GM19238 (cell line): ENCODE measurements around the gene RASGRF2.
"Not testable (repeated sequence)": the region's sequence is repeated elsewhere in the genome, so short reads cannot be mapped to it uniquely, and the experiment has no call there.

Source experiments
- DNase-seq: peaks from one replicate; pipeline ENCODE4 v3.0.0; 2011; ENCODE audit warnings: low spot score; ENCODE audit not compliant: insufficient read length

The RASGRF2 gene

DNA sequence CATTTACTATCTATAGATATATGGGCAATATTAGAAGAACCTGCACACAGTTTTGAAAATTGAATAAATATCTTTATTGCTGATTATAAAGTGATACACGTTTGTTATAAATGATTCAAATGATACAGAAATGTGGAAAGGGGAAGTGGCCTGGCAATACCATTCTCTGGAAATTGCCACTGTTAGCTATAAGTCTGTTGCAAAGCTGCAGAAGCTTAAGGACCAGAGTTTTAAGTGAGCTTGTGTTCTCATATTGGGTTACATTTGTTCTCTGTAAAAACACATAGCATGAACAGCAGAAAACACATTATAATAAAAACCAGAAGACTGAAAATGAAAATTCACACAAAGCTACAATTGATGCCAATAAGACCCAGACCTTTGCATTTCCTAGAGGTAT lies 59.6 kb downstream of the RASGRF2 start:
- DNase-seq: no peak

DNA sequence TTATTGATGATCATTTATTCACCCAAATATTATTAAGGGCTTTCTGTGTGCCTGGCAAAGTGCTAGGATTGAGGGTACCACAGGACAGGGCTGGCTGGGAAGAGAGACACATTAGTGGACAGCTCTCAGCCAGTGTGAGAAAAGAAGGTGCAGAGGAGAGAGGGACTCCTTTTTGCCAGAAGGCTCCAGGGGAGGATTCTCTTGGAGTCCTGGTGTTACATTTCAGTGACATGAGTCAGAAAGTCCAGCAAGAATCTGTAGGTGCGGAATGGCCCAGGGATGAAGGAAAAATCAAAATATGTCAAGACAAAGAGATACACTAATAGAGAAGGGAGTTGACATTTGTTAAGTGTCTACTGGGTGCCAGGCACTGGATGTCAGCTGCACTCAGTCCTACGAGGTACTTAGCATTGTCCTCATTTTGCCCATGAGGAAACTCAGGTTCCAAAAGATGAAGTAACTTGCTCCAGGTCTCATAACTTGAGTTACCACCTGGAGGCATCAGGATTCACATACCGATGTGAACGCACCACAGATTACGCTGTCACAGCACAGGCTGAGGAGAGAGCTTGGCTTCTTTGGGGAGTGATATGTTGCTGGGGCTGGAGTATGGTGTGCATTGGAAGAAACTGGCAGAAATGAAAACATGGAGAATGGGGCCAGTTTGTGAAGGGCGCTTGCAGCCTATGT lies 60.5 kb downstream of the RASGRF2 start:
- DNase-seq: no peak

DNA sequence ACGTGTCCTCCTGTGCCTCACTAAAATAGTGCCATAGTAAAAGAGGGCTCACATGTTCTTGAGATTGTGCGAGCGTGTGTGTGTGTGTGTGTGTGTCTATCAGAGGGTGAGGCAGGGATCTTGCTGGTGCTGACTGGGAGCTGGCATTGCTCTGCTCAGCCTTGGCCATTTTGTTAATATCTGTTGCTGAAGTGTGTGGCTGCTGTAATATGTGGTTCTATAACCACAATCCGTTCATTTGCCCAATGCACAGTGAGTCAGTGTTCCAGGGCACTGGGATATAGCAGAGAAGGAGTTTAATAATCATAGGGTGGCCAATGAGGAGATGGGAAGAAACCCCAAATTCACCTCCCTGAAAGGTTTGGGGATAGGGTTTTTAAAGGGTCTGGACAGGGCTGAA lies 61.3 kb downstream of the RASGRF2 start:
- no peak for DNase-seq

DNA sequence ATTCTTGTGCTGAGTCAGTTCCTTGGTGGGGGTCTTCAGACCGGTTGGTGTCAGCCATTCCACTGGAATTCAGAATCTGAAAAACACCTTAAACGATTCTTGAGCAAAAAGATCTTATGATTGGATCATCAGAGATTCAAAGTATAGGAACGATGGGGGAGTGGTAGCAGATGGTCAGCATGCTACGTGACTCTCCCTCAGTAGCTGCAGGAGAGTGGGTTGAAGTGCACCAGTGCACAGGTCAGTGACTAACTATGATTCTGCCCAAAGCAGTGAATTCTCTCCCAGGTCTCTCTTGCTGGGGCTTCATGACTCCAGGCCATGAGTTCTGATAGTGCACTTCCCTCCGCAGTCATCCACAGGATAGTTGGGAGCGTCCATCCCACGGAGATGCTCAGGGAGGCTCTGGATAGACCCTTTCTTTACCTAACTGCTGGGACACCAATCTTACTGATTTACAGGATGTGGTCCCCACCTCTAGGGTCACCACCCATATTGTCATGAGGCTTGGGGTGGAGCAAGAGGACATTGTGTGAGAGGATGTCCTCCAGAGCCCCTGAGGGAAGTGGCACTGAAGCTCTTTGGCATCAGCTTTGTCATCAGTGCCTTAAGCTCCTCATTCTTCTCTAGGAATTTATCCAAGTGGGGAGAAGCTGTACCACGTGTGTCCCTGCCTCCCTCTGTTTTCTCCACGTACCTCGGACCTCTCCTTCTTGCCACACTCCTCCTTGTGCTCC lies 62.0 kb downstream of the RASGRF2 start:
- DNase-seq: no peak

DNA sequence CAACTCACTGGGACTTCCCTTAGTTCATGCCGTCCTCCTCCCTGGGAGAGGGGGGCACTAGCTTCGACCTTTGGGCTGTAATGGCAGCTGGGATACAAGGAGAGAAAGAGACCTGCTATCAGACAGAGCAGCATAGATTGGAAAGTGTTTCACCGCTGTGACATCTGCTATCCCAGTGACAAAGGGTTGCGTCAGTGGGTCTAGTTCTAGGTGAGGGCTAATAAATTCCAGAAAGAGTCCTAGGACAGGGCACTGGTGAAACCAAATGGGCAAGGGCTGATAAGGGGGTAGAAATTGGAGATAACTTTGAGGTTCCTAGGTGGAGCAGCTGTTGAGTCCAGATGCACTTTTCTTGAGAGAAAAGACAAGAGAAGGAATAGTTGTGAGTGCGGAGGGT lies 62.5 kb downstream of the RASGRF2 start:
- no peak for DNase-seq

DNA sequence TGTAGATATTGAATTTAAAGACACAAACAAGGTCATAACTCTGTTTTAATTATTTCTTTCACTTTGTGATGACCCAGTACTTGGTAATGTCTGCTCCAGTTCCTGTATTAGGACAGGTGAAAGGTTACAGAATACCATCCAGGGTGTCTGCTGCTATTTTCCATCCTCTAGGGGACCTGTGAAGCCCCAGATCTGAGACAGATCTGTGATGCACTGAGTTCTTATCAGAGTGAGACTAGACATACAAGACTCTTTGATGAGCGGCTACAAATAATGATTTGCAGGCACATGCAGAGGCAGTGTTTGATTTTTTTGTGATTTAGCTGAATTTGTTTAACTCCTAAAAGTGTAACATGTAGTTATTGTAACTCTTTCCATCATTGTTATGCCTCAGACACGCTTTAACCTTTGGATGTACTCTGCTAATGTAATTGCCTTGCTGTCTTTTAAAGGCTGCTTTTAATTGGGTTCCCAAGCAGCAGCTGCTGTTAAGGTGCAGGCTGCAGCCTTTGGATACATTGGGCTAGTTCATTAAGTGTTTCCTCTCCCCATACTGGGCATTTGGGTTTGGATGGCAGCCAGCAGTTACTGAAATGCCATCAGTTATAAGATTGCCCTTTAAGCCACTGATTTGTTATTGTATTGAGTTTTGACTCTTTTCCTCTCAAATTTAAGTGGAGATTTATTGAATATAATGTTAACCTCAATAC lies 63.3 kb downstream of the RASGRF2 start:
- DNase-seq: no peak

DNA sequence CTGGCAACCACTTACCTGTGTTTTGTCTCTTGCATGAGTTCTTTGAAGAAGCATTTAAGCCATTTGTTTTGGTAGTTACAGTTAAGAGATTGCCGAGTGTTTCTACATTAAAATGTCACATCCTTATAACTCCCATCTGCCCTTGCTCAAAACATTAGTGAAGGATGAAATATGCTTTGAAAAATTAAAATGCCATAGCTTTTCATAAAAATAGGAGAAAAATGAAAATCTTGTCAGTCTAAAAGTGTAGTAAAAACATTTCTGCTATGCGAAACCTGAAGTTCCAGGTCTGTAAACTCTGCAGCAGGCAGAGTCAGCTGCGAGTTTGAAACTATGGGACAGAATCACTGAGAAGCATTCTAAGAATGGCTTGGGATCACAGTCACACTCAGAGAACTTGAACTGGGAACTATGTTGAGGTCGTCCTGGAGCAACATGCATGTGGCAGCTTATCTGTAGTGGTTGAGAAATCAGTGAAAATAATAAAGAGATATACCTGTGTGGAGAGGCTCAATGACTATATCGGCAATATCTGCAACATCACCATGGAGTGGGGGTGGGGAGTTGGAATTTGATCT lies 67.4 kb downstream of the RASGRF2 start:
- no peak for DNase-seq

DNA sequence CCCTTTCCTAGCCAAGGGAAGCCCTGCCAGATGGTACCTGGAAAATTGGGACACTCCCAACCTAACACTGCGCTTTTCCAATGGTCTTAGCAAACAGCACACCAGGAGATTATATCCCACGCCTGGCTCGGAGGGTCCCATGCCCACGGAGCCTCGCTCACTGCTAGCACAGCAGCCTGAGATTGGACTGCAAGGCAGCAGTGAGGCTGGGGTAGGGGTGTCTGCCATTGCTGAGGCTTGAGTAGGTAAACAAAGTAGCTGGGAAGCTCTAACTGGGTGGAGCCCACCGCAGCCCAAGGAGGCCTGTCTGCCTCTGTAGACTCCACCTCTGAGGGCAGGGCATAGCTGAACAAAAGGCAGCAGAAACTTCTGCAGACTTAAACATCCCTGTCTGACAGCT lies 68.7 kb downstream of the RASGRF2 start:
- not testable (repeated sequence) for DNase-seq

DNA sequence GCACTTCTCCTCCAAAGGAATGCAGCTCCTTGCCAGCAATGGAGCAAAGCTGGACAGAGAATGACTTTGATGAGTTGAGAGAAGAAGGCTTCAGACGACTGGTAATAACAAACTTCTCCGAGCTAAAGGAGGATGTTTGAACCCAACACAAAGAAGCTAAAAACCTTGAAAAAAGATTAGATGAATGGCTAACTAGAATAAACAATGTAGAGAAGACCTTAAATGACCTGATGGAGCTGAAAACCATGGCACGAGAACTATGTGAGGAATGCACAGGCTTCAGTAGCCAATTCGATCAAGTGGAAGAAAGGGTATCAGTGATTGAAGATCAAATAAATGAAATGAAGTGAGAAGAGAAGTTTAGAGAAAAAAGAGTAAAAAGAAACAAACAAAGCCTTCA lies 69.6 kb downstream of the RASGRF2 start:
- DNase-seq: not testable (repeated sequence)

DNA sequence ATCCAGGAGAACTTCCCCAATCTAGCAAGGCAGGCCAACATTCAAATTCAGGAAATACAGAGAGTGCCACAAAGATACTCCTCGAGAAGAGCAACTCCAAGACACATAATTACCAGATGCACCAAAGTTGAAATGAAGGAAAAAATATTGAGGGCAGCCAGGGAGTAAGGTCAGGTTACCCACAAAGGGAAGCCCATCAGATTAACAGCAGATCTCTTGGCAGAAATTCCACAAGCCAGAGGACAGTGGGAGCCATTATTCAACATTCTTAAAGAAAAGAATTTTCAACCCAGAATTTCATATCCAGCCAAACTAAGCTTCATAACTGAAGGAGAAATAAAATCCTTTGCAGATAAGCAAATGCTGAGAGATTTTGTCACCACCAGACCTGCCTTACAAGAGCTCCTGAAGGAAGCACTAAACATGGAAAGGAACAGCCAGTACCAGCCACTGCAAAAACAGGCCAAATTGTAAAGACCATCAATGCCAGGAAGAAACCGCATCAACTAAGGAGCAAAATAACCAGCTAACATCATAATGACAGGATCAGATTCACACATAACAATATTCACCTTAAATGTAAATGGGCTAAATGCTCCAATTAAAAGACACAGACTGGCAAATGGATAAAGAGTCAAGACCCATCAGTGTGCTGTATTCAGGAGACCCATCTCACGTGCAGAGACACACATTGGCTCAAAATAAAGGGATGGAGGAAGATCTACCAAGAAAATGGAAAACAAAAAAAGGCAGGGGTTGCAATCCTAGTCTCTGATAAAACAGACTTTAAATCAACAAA lies 70.3 kb downstream of the RASGRF2 start:
- not testable (repeated sequence) for DNase-seq

DNA sequence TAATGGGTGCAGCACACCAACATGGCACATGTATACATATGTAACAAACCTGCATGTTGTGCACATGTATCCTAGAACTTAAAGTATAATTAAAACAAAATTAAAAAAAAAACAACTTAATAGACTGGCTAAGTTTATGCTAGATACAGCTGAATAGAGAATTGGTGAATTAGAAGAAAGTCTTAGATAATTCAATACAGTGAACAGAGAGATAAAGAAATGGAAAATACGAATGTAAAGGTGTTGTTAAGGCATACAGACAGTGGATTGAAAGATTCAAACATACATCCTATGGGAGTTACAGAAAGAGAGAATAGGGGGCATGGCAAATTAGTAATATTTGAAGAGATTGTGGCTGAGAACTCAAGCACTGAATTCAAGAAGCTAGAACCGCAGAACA lies 75.4 kb downstream of the RASGRF2 start:
- DNase-seq: no peak

DNA sequence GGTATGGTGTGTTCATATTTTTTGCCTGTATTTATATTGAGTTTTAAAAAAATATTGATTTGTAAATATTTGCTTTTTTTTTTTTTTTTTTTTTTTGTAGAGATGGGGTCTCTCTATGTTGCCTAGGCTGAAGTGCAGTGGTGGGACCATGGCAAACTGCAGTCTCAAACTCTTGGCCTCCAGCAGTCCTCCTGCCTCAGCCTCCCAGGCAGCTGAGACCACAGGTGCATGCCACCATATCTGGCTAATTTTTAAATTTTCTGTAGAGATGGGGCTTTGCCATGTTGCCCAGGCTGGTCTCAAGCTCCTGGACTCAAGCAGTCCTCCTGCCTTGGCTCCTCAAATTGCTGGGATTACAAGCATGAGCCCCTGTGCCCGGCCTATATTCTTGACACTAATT lies 78.3 kb downstream of the RASGRF2 start:
- no peak for DNase-seq

DNA sequence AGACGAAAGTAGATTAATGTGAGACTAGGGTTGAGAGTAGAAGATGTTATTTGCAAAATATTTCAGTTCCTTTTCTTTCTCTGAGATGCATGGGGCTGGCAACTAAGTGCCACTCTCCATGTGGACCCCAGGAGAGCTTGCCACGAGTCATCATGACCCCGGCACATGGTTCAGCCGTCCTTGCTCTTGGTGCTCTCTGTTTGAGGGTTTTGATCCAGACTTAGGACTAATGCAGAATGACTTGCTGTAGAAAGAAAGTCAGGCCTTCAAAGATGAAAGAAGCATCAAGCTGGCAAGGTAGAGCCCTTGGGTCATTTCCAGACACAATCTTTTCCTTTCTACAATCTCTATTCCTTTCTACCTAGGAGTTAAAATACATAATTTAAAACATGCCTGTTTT lies 84.7 kb downstream of the RASGRF2 start:
- DNase-seq: no peak

DNA sequence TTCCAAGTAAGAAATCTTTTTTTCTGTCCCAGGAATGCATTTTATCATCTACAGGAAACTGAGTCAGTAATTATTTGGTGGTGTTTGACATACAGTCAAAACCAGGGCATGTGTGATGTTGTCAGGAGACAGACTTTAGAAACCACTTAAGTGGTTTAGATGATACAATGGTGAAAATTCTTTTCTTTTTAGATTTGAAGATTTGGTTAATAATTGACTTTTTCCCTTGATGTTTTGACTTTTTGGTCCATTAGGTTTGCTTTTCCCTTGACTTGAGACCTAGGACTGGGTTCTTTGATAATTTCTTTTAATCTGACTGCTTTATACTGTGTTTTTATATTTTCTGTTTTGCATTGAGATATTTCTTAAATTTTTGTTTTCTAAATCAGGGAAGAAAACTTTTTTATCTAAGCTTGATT lies 85.2 kb downstream of the RASGRF2 start:
- DNase-seq: no peak

DNA sequence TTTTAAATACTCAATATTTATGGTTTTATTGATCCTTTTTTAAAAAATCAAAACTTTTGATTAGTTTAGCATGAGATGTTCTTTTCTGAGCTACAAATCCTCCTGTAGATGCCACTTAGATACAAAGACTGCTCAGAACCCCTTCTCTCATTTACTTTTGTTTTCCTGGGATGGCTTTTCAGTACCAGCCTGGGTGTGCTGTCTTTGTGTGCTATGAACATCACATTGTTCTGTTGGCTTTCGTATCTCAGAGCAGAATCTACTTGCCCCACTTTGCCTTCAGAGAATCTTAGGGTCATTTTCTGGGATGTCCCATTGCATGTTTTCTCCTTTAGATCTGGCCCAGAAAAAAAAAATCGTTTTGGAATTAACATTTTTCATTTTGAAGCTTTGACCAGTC lies 85.9 kb downstream of the RASGRF2 start:
- DNase-seq: no peak

DNA sequence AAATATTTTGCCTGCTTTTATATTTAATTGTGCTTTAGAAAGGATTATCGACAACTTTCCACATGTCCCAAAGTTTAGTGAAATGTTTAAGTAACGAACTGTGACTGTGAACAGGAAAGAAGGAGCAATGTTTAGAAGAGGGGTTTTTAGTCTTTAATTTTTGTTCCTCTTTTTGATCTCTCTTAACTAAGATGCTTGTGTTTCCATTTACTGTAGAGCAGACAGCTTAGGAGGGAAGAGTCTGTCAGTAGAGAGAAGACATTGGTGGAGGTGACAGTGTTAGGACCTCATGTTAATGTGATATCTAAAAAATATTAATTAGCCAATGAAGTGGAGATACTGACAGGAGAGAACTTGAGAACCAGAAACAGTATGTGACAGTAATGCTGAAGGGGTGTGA lies 92.2 kb downstream of the RASGRF2 start:
- no peak for DNase-seq

DNA sequence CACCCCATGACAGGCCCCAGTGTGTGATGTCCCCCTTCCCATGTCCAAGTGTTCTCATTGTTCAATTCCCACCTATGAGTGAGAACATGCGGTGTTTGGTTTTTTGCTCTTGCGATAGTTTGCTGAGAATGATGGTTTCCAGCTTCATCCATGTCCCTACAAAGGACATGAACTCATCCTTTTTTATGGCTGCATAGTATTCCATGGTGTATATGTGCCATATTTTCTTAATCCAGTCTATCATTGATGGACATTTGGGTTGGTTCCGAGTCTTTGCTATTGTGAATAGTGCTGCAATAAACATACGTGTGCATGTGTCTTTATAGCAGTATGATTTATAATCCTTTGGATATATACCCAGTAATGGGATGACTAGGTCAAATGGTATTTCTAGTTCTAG lies 93.1 kb downstream of the RASGRF2 start:
- not testable (repeated sequence) for DNase-seq

DNA sequence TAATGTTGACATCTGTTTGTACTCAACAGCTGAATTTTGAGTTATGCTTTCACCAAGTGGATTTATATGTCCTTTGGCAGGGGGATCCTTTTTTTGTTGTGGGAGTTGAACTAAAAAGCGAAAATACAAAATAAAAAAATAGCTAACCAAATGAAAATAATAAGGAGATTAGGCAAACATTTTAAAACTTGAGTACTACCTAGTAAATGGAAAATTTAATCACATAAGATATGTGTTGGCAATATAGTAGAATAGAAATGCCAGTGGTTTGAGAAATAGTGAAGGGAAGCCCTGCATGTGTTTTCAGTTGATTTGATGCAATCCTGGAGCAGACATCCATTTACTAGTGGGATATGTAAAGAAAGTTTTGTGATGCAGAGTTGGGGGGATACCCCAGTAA lies 98.0 kb downstream of the RASGRF2 start:
- no peak for DNase-seq

DNA sequence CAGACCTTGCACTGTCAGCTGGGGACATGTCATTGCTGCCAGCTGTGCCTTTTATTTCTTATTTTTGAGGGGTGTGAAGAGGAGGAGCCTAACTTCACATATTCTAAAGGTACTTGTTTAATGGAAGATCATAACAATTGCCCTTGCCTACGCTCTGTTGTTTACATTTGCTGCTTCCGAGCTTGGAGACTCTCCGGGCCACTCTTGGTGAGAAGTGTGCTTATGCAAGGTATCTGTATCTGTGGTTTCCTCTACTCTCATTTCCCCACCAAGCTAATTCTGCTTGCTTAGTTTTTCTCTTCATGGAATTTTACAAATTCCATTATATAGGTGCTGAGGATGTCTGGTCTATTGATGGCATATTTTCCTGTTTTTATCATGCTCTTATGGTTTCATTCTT lies 105.3 kb downstream of the RASGRF2 start:
- no peak for DNase-seq

DNA sequence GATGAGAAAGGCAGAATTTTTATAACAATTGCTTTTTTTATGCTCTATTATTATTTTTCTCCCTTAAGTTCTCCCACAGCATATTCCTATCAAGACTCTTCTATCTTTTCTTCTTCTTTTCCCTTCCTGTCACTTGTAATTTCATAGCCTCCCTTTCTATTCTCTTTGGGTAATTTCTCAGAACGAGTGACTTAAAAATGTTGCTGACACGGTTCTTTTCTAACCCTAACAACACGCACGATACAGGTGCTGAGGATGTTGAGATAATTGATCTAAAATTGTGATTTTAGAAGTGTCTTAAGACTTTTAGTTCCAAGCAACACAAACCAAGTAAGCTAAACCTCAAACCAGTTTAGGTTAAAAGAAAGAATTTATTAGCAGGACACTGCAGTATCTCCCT lies 105.9 kb downstream of the RASGRF2 start:
- DNase-seq: no peak

DNA sequence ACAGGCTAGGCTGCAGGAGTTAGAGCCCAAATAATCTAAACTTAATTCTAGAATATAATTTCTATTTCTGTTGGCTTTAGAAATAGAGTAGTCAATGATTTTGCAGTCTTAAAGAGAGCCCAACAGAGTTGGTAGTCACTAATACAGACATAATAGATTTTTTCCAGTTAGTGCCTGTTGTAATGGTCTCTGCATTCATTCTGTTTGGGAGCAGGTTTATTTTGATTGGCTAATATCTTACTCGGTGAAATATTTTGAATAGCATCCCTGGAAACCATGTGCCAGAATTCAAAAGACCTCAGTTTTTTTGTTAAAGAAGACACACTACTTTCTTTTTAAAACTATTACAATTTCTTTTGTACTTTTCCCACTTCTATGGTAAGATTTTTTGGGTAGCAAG lies 107.2 kb downstream of the RASGRF2 start:
- no peak for DNase-seq
